ENCODE data around the gene GSTT2. TPM values are rescaled to one million over a fixed set of nuclear protein-coding genes. Genes with fewer than 3 reads are reported as not detected.

The GSTT2 gene
- total RNA-seq, 4 donors from 2014 or later = 0.81 TPM; not detected in 3

DNA sequence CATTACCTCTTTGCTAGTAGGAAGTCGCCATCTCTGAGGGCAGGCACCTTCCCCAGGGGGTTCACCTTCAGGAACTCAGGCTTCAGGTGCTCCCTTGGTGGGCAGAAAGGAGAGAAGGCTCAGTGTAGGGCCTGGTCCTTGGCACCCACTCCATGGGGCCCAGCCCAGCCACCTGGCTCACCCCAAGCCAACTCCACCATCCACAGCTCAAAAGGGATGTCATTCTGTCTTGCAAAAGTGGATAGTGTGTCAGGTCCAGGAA is 28.0 kb downstream of the GSTT2 start:
- TF ChIP-seq POLR2AphosphoS5 (IDR thresholded peaks at IDR 0.05) (no peak), EP300 (IDR thresholded peaks at IDR 0.05) (no peak), POLR2A (IDR thresholded peaks at IDR 0.05) (no peak)
- TF ChIP-seq, protein P1, sequence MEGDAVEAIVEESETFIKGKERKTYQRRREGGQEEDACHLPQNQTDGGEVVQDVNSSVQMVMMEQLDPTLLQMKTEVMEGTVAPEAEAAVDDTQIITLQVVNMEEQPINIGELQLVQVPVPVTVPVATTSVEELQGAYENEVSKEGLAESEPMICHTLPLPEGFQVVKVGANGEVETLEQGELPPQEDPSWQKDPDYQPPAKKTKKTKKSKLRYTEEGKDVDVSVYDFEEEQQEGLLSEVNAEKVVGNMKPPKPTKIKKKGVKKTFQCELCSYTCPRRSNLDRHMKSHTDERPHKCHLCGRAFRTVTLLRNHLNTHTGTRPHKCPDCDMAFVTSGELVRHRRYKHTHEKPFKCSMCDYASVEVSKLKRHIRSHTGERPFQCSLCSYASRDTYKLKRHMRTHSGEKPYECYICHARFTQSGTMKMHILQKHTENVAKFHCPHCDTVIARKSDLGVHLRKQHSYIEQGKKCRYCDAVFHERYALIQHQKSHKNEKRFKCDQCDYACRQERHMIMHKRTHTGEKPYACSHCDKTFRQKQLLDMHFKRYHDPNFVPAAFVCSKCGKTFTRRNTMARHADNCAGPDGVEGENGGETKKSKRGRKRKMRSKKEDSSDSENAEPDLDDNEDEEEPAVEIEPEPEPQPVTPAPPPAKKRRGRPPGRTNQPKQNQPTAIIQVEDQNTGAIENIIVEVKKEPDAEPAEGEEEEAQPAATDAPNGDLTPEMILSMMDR (IDR thresholded peaks at IDR 0.05) = no peak
- H3K4me1 ChIP-seq = peaks cover 13% of the 10 kb centered on the region

DNA sequence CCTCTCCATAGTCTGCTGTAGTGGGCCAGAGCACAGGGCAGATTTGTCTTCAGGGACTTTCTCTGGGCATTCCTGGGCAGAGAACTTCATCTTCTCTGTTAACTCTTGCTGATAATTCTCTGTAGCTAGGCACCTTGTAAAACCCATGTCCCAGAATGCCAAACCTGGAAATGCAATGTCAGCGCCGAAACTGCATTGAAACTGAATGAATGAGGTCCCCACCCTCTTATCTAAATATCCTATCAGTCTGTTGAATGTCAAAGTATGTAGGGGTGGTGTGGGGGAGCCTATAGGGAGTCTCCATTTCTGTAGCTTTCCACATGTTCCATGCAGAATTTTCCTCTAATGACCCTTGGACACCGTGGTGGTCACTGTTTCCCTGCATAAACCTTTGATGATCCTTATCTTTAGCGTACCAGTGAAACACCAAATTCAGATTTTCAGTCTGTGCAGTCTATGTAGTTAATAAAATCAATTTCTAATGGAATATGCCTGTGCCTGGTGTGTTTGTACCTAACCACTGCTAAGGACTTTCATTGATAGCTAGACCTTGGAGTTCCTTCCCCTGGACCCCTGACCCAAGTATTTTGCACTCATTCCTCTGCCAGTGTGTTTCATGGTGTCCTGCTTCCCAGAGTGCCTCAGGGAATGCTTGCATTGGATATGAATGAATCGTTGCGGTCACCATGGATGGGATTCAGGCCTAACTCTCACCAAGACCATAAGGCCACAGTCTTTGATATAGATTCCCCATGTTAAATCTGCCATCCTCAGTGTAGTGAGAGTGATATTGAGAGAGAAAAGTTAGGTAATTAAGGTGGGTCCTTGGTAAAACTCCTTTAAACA is 28.7 kb downstream of the GSTT2 start:
- Histone ChIP-seq H3K9me3 (no peaks in the 10 kb centered on the region), H3K4me3 (no peak overlapping the region), H3K27me3 (no peaks in the 10 kb centered on the region), H3K4me1 (peaks cover 14% of the 10 kb centered on the region), H3K36me3 (no peaks in the 10 kb centered on the region), H3K27ac (no peak overlapping the region)
- DNase-seq (ENCODE audit: low spot score in 2 of 2) = no peak
- TF ChIP-seq EP300 (IDR thresholded peaks at IDR 0.05) = no peak
- no peak for TF ChIP-seq POLR2AphosphoS5 (IDR thresholded peaks at IDR 0.05)
- TF ChIP-seq POLR2A (IDR thresholded peaks at IDR 0.05) = no peak
- TF ChIP-seq, protein P1 (IDR thresholded peaks at IDR 0.05) = no peak
- 85% methylated on average over 6 of the region's 6 CpGs for WGBS

More for the DNA sequence above, 28.0 kb downstream of the GSTT2 start:
- 100% methylated on average over 1 of the region's 1 CpG for WGBS
- Histone ChIP-seq H3K4me3 (no peak overlapping the region), H3K9me3 (no peaks in the 10 kb centered on the region), H3K27ac (no peak overlapping the region), H3K27me3 (no peaks in the 10 kb centered on the region), H3K36me3 (no peaks in the 10 kb centered on the region)
- no peak for DNase-seq (ENCODE audit: low spot score in 2 of 2)

DNA sequence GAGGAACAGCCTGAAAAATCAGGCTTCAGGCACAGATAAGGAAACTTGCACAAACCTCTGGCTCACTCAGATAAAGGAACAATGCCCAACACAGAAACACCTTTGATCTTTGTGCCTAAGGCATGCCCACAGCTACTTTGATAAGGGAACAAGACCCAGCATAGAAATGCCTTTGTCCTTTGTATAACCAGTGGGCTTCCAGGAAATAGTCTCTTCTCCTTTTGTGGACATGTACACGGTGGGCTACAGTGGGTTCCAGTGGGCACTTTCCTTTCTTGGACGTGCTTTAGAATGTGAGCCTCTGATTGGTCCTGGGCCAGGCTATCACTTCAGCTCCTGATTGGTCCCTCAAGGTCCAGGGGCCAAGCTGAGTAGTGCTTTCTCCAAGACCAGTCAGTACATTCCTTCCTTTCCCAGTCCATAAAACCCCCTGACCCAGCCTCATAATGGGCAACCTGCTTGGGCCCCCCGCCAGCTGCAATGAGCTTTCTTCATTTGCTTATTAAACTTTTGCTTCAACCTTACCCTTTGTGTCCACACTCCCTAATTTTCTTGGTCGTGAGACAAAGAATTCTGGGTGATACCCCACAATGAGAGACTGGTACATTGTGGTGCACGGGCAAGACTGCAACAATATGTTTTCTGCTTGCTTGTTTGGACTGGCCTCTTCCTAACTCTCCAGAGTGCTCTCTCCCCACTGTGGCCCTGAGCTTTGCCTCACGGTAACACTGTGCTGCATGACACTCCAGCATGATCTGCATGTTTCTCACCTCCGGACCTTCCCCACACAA is 29.5 kb downstream of the GSTT2 start:
- WGBS = 89% methylated on average over 7 of the region's 7 CpGs
- Histone ChIP-seq H3K36me3 (no peaks in the 10 kb centered on the region), H3K27me3 (no peaks in the 10 kb centered on the region), H3K9me3 (no peaks in the 10 kb centered on the region), H3K4me1 (peaks cover 14% of the 10 kb centered on the region), H3K27ac (no peak overlapping the region), H3K4me3 (no peak overlapping the region)
- DNase-seq (ENCODE audit: low spot score in 2 of 2) = no peak
- TF ChIP-seq, protein P1 (IDR thresholded peaks at IDR 0.05) = no peak
- TF ChIP-seq EP300 (IDR thresholded peaks at IDR 0.05) (no peak), POLR2AphosphoS5 (IDR thresholded peaks at IDR 0.05) (no peak), POLR2A (IDR thresholded peaks at IDR 0.05) (no peak)

DNA sequence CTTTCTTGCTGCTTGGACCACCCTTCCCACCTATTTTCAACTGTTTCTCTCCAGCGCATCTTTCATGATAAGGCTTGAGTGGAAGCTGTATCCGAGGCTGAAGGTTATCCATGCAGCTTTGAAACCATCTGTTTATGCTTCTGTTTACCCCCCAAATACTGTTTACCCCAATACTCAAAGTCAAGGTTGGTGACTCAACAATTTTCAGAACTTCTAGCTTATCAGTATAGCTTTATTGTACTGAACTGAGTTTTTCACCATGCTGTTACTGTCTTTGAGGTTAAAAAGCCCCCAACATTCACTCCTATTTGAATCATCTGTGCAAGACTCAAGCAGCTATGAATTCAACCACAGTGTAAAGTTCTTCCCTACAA is 30.1 kb downstream of the GSTT2 start:
- H3K9me3 ChIP-seq = no peaks in the 10 kb centered on the region
- DNase-seq (ENCODE audit: low spot score in 2 of 2) = no peak
- no peaks in the 10 kb centered on the region for H3K27me3 ChIP-seq
- no peak overlapping the region for H3K4me3 ChIP-seq
- no peaks in the 10 kb centered on the region for H3K36me3 ChIP-seq
- TF ChIP-seq, protein P1 (IDR thresholded peaks at IDR 0.05) = no peak
- TF ChIP-seq POLR2A (IDR thresholded peaks at IDR 0.05) (no peak), EP300 (IDR thresholded peaks at IDR 0.05) (no peak), POLR2AphosphoS5 (IDR thresholded peaks at IDR 0.05) (no peak)
- WGBS = 93% methylated on average over 2 of the region's 2 CpGs
- H3K4me1 ChIP-seq = peaks cover 14% of the 10 kb centered on the region
- H3K27ac ChIP-seq = no peak overlapping the region

DNA sequence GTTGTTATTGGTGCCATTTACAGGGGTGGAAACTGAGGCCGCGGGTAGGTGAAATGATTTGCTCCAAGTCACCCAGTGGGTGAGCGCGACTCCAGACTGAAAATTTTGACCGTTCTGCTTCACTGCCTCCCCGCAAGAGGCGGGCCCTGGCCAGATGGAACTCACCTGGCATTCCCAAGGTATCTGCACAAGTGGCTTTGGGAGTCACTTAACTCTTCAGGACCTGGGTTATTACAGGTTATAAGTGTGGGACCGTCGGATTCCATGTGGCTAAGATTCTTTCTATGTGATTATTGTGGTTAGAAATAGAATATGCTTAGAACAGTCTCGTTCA is 31.8 kb downstream of the GSTT2 start:
- Histone ChIP-seq H3K9me3 (no peaks in the 10 kb centered on the region), H3K27ac (peak overlapping the region; percentile 51), H3K27me3 (no peaks in the 10 kb centered on the region), H3K36me3 (no peaks in the 10 kb centered on the region), H3K4me3 (peak overlapping the region; percentile 59), H3K4me1 (peaks cover 14% of the 10 kb centered on the region)
- DNase-seq (ENCODE audit: low spot score in 2 of 2) = no peak
- WGBS = 0% methylated on average over 10 of the region's 10 CpGs
- TF ChIP-seq, protein P1 (IDR thresholded peaks at IDR 0.05) = no peak
- TF ChIP-seq POLR2A (IDR thresholded peaks at IDR 0.05) (no peak), EP300 (IDR thresholded peaks at IDR 0.05) (no peak), POLR2AphosphoS5 (IDR thresholded peaks at IDR 0.05) (no peak)
